OCI-LY3 (cell line): ENCODE data around the gene ANKRA2.

Source experiments
- EZH2phosphoT487 ChIP-seq: fragments of 200-600 bp; shearing (Covaris generic); IDR thresholded peaks from 2 replicates; pipeline ENCODE4 v1.6.1; 2018; ENCODE audit warnings: antibody characterized with exemption, mixed run types, low read depth
- TF ChIP-seq, protein P1 (sequence below): fragments of 200-600, 300-600 bp; sonication (generic); IDR thresholded peaks from 2 replicates; pipeline ENCODE4 v1.5.1; 2014; ENCODE audit warnings: antibody characterized with exemption, low read length, low read depth

DNA sequence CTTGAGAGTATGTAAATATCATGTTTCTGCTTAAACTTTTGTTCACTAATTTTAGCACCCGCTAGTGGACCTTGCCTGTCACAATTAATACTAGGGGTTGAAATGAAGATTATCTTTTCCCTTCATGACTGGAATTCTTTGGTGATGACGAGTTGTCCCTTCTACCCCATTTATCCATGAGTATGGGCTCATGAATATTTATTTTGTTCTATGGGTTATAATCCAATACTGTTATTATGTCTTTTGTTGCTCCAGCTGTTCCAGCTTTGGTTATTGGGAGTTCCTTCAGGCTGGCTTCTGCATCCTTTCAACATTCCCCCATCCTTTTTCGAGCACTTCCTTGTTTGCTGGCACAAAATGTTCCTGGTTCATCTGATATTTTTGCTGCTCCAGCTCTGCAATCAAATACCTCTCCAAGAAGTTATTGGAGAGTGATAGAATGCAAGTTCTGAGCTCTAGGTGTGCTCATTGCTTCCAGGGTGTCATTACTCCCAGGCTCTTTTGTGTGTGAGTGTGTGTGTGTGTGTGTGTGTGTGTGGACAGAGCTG is 40.8 kb upstream of the ANKRA2 start:
- TF ChIP-seq, protein P1, sequence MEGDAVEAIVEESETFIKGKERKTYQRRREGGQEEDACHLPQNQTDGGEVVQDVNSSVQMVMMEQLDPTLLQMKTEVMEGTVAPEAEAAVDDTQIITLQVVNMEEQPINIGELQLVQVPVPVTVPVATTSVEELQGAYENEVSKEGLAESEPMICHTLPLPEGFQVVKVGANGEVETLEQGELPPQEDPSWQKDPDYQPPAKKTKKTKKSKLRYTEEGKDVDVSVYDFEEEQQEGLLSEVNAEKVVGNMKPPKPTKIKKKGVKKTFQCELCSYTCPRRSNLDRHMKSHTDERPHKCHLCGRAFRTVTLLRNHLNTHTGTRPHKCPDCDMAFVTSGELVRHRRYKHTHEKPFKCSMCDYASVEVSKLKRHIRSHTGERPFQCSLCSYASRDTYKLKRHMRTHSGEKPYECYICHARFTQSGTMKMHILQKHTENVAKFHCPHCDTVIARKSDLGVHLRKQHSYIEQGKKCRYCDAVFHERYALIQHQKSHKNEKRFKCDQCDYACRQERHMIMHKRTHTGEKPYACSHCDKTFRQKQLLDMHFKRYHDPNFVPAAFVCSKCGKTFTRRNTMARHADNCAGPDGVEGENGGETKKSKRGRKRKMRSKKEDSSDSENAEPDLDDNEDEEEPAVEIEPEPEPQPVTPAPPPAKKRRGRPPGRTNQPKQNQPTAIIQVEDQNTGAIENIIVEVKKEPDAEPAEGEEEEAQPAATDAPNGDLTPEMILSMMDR = no peak
- no peak for TF ChIP-seq EZH2phosphoT487
